ENCODE measurements around the gene AZU1.

DNA sequence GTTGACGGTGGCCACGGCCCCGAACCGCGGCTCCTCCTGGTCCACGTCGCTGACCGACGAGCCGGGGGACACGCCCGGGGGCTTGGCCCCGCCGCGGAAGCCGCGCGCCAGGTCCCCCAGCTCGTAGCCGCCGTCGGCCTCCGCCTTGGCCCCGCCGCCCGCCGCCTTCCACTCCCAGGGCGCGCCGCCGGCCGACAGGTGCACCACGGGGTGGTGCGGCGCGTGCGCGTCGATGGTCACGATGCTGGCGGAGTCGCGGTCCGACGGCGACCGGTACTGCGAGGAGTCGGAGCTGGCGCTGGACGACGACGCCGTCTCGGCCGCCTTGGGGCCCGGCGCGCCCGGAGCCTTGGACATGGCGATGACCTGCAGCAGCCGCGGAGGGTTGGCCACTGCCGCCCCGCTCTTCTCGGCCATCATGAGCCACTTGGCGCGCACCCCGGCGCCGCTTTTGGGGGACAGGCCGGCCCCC, 14.9 kb upstream of the AZU1 start:
- TF ChIP-seq, protein P1, sequence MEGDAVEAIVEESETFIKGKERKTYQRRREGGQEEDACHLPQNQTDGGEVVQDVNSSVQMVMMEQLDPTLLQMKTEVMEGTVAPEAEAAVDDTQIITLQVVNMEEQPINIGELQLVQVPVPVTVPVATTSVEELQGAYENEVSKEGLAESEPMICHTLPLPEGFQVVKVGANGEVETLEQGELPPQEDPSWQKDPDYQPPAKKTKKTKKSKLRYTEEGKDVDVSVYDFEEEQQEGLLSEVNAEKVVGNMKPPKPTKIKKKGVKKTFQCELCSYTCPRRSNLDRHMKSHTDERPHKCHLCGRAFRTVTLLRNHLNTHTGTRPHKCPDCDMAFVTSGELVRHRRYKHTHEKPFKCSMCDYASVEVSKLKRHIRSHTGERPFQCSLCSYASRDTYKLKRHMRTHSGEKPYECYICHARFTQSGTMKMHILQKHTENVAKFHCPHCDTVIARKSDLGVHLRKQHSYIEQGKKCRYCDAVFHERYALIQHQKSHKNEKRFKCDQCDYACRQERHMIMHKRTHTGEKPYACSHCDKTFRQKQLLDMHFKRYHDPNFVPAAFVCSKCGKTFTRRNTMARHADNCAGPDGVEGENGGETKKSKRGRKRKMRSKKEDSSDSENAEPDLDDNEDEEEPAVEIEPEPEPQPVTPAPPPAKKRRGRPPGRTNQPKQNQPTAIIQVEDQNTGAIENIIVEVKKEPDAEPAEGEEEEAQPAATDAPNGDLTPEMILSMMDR (IDR thresholded peaks at IDR 0.05) = no peak
- TF ChIP-seq POLR2A (IDR thresholded peaks at IDR 0.05) (no peak), EP300 (IDR thresholded peaks at IDR 0.05) (no peak)
